Measurements from ENCODE around the gene TBC1D25.

- no peak for TF ChIP-seq CTCF (IDR thresholded peaks at IDR 0.05)
- no peak for TF ChIP-seq SP1 (CRISPR knock-in tag; conservative IDR thresholded peaks at IDR 0.05)
- no peak for TF ChIP-seq FOXP4 (CRISPR knock-in tag; IDR thresholded peaks at IDR 0.05)
- no peak for TF ChIP-seq JUN (CRISPR knock-in tag; IDR thresholded peaks at IDR 0.05)
- no peak for TF ChIP-seq SMAD3 (CRISPR knock-in tag; IDR thresholded peaks at IDR 0.05; ENCODE audit: borderline replicate concordance)
- TF ChIP-seq ARID4B (CRISPR knock-in tag; IDR thresholded peaks at IDR 0.05; ENCODE audit: borderline replicate concordance) = no peak
- no peak for TF ChIP-seq USF2 (CRISPR knock-in tag; IDR thresholded peaks at IDR 0.05)
- no peak for TF ChIP-seq PRDM15 (CRISPR knock-in tag; IDR thresholded peaks at IDR 0.05)
- TF ChIP-seq MAX (CRISPR knock-in tag; IDR thresholded peaks at IDR 0.05) = no peak
- no peak for TF ChIP-seq RELA (CRISPR knock-in tag; IDR thresholded peaks at IDR 0.05; ENCODE audit: borderline replicate concordance)
- TF ChIP-seq ATF6 (CRISPR knock-in tag; IDR thresholded peaks at IDR 0.05) = no peak
- TF ChIP-seq ETV6 (CRISPR knock-in tag; IDR thresholded peaks at IDR 0.05) = no peak
- no peak for TF ChIP-seq NFE2L1 (CRISPR knock-in tag; IDR thresholded peaks at IDR 0.05)
- TF ChIP-seq NFYB (CRISPR knock-in tag; conservative IDR thresholded peaks at IDR 0.05; ENCODE audit: low read depth) = no peak
Measured at GRCh38 chrX:48538641-48539344, 721 bp upstream of the TBC1D25 start.

All from WTC11 (cell line).